B cell (primary cell): Measurements from ENCODE around the gene DROSHA. TPM values are rescaled to one million over a fixed set of nuclear protein-coding genes. Genes with fewer than 3 reads are reported as not detected.

ENCODE experiments used
- ATAC-seq: fragments of 200-7000 bp; cut with Tn5 transposase; one replicate; pipeline ENCODE4 v1.10.0; 2021; ENCODE audit warnings: low read depth, mild to moderate bottlenecking, moderate number of reproducible peaks, moderate library complexity
- CTCF ChIA-PET: fragments of 350-600 bp; sonication (Branson Sonifier 250); formaldehyde crosslinking; loops from one replicate; lab custom pipeline; 2021; ENCODE audit warnings: antibody characterized with exemption, inconsistent platforms; lab: Charles Lee
- POLR2A ChIA-PET: fragments of 350-600 bp; sonication (Branson Sonifier 250); formaldehyde crosslinking; loops from one replicate; lab custom pipeline; 2021; ENCODE audit warnings: antibody characterized with exemption; lab: Charles Lee
- DNase-seq: peaks from one replicate; pipeline ENCODE4 v3.0.0; 2013
- H2AFZ ChIP-seq: 2 replicates; pipeline ENCODE4 v1.6.1; 2012; ENCODE audit warnings: mild to moderate bottlenecking, low read depth, low read length; ENCODE audit not compliant: insufficient read depth, poor library complexity, severe bottlenecking
- H3K27ac ChIP-seq, 2 donors: 1 replicate in 1 of 2; 2 replicates in 1 of 2; pipeline ENCODE4 v1.5.1; 2012 to 2013; ENCODE audit warnings: low read length in 2 of 2, mild to moderate bottlenecking in 2 of 2, moderate library complexity in 1 of 2
- H3K27me3 ChIP-seq, 4 experiments: fragments of 200-600 bp in 1 of 4; sonication (generic) in 1 of 4; replicated peaks in 1 of 4; 1 replicate in 2 of 4; 2 replicates in 2 of 4; pipeline versions ENCODE4 v1.6.1 to v1.7.0; 2013 to 2016; ENCODE audit warnings: low read length in 3 of 4, mild to moderate bottlenecking in 2 of 4, mixed read lengths in 1 of 4, moderate library complexity in 1 of 4; ENCODE audit not compliant: insufficient read depth in 4 of 4, control insufficient read depth in 3 of 4; ENCODE audit errors: control extremely low read depth in 1 of 4
- H3K36me3 ChIP-seq, 2 experiments: replicated peaks in 1 of 2; 1 replicate in 1 of 2; 2 replicates in 1 of 2; pipeline versions ENCODE4 v1.6.1 to v1.7.1; 2013; ENCODE audit warnings: low read length in 1 of 2; ENCODE audit not compliant: insufficient read depth in 2 of 2, control insufficient read depth in 1 of 2; ENCODE audit errors: control extremely low read depth in 1 of 2, extremely low read depth in 1 of 2
- H3K4me1 ChIP-seq, 2 donors: fragments of 200-600 bp in 1 of 2; sonication (generic) in 1 of 2; 1 replicate in 1 of 2; 2 replicates in 1 of 2; pipeline versions ENCODE4 v1.5.1 to v1.6.1; 2013 to 2017; ENCODE audit warnings: low read length in 2 of 2; ENCODE audit not compliant: control insufficient read depth in 2 of 2, insufficient read depth in 2 of 2
- H3K4me2 ChIP-seq: replicated peaks from 2 replicates; pipeline ENCODE3; 2012; ENCODE audit warnings: mild to moderate bottlenecking, low read depth, low read length; ENCODE audit not compliant: poor library complexity, severe bottlenecking
- H3K4me3 ChIP-seq, 5 experiments: fragments of 200-600 bp in 1 of 5; sonication (generic) in 1 of 5; 1 replicate in 3 of 5; 2 replicates in 2 of 5; pipeline versions ENCODE4 v1.5.1 to v1.7.0; 2011 to 2016; ENCODE audit warnings: low read length in 4 of 5, mild to moderate bottlenecking in 4 of 5, low read depth in 2 of 5, control low read depth in 1 of 5, moderate library complexity in 1 of 5; ENCODE audit not compliant: insufficient read depth in 1 of 5; ENCODE audit errors: control extremely low read depth in 1 of 5, extremely low read depth in 1 of 5
- H3K79me2 ChIP-seq: fragments of 200-600 bp; sonication (generic); one replicate; pipeline ENCODE4 v1.6.0; 2016; ENCODE audit warnings: low read length; ENCODE audit not compliant: control insufficient read depth, insufficient read depth
- H3K9ac ChIP-seq: fragments of 200-600 bp; sonication (generic); 2 replicates; pipeline ENCODE4 v1.6.1; 2017; ENCODE audit warnings: mild to moderate bottlenecking, low read length, moderate library complexity
- H3K9me3 ChIP-seq, 3 donors: one replicate each; pipeline versions ENCODE4 v1.6.1 to v1.7.1; 2013; ENCODE audit warnings: low read length in 2 of 3; ENCODE audit not compliant: control insufficient read depth in 2 of 3, insufficient read depth in 1 of 3; ENCODE audit errors: control extremely low read depth in 1 of 3
- H4K20me1 ChIP-seq: 2 replicates; pipeline ENCODE4 v1.6.0; 2012; ENCODE audit warnings: mild to moderate bottlenecking, low read length; ENCODE audit not compliant: insufficient read depth, control insufficient read depth, poor library complexity, severe bottlenecking
- H3K27ac Mint-ChIP-seq: one replicate; pipeline ENCODE4 v1.8.0; 2021; ENCODE audit warnings: mixed read lengths
- H3K27me3 Mint-ChIP-seq: one replicate; pipeline ENCODE4 v1.8.0; 2021; ENCODE audit warnings: mixed read lengths
- H3K4me1 Mint-ChIP-seq: one replicate; pipeline ENCODE4 v1.8.0; 2021; ENCODE audit warnings: mixed read lengths
- H3K4me3 Mint-ChIP-seq: one replicate; pipeline ENCODE4 v1.8.0; 2021; ENCODE audit warnings: mixed read lengths
- H3K9me3 Mint-ChIP-seq: one replicate; pipeline ENCODE4 v1.8.0; 2022; ENCODE audit warnings: mixed read lengths; ENCODE audit not compliant: insufficient read depth
- CTCF ChIP-seq: fragments of 200-600 bp; IDR thresholded peaks from one replicate; pipeline ENCODE4 v1.8.0; 2022; ENCODE audit warnings: antibody characterized with exemption, mild to moderate bottlenecking
- EZH2 ChIP-seq: IDR thresholded peaks from 2 replicates; pipeline ENCODE4 v1.6.1; 2012; ENCODE audit warnings: borderline replicate concordance, low read depth, mild to moderate bottlenecking, moderate library complexity, low read length; ENCODE audit not compliant: insufficient read depth, poor library complexity, severe bottlenecking
- WGBS: methylation state at CpG from one replicate; pipeline ENCODE4 v1.1.5; 2013; ENCODE audit warnings: missing lambda C conversion rate; ENCODE audit not compliant: insufficient coverage; 5-methylcytosine and 5-hydroxymethylcytosine counted together
- intact Hi-C: fragments of 100-400 bp; cut with micrococcal nuclease; formaldehyde crosslinking; loops from one replicate; pipeline ENCODE4 v1.10.0; 2022
- polyA plus RNA-seq: library from polyadenylated mRNA; depleted of rRNA; stranded (reverse); fragments of >200 nt; gene quantifications from 2 replicates; pipeline ENCODE4 v1.2.3, GENCODE V29; 2012
- total RNA-seq, 2 donors: library from RNA; stranded (reverse); fragments of 120-200 nt in 1 of 2; gene quantifications; 1 replicate in 1 of 2; 2 replicates in 1 of 2; pipeline versions ENCODE4 v1.2.3 to v1.2.4, GENCODE V29; 2013 to 2022

Gene DROSHA
- total and polyA plus RNA-seq, 2 donors (not counting 1 experiment from before 2014, with no cell fraction given), result 31.2 to 62.4 TPM

DNA sequence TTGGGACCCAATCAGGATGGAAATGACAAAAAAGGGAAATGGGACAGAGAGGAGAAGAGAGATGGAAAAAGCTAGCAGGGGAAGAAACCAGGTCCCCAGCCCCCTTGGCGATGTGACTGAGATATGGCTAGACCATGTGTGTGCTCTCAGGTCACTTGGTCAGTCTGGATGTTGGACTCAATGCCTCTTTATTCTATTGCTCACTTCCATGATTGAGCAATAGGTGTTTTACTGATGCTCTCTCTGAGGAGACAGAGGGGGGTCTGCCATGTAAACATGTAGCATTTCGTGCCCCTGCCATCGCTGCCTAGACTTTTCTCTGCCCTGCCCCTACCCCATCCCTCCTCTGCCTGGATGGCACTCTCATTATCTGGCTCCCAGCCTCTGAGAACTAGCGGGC, 150.6 kb downstream of the DROSHA start:
- H3K27me3 Mint-ChIP-seq, result peaks cover 14% of the 10 kb centered on the region
- intact Hi-C loops, result no loop called here
- Histone ChIP-seq H3K9ac (no peak overlapping the region), H3K27me3 (peaks cover 0 to 3% (median 1%) of the 10 kb centered on the region in 4 experiments), H4K20me1 (no peaks in the 10 kb centered on the region), H3K36me3 (no peaks in the 10 kb centered on the region), H3K4me3 (no peak overlapping the region), H3K27ac (no peak overlapping the region), H2AFZ (no peak overlapping the region), H3K9me3 (no peaks in the 10 kb centered on the region), H3K4me1 (no peaks in the 10 kb centered on the region), H3K4me2 (no peak overlapping the region), H3K79me2 (no peaks in the 10 kb centered on the region)
- no peaks in the 10 kb centered on the region for H3K9me3 Mint-ChIP-seq
- POLR2A ChIA-PET, result no interaction called here
- CTCF ChIA-PET, result no interaction called here
- 80% methylated on average over 4 of the region's 4 CpGs for WGBS
- DNase-seq (no peak), ATAC-seq (no peak)
- no peak overlapping the region for H3K27ac Mint-ChIP-seq
- TF ChIP-seq EZH2 (no peak), CTCF (no peak)
- no peak overlapping the region for H3K4me3 Mint-ChIP-seq
- H3K4me1 Mint-ChIP-seq, result no peaks in the 10 kb centered on the region

- no peaks in the 10 kb centered on the region for H3K79me2 ChIP-seq
- no peak overlapping the region for H3K4me2 ChIP-seq
- H2AFZ ChIP-seq, result no peak overlapping the region
- H3K27me3 Mint-ChIP-seq, result peaks cover 14% of the 10 kb centered on the region
- intact Hi-C loops, result no loop called here
- no peaks in the 10 kb centered on the region for H3K4me1 Mint-ChIP-seq
- H3K9me3 ChIP-seq, result no peaks in the 10 kb centered on the region
- no peaks in the 10 kb centered on the region for H4K20me1 ChIP-seq
- no peaks in the 10 kb centered on the region for H3K36me3 ChIP-seq
- no peak overlapping the region for H3K27ac ChIP-seq
- peaks cover 0 to 3% (median 1%) of the 10 kb centered on the region in 4 experiments for H3K27me3 ChIP-seq
- DNase-seq (no peak), ATAC-seq (no peak)
- H3K4me3 ChIP-seq, result no peak overlapping the region
- WGBS, result 78% methylated on average over 3 of the region's 4 CpGs
- no peaks in the 10 kb centered on the region for H3K9me3 Mint-ChIP-seq
- H3K9ac ChIP-seq, result no peak overlapping the region
- no peak overlapping the region for H3K4me3 Mint-ChIP-seq
- no peak overlapping the region for H3K27ac Mint-ChIP-seq
- TF ChIP-seq CTCF, result no peak
- no peak for TF ChIP-seq EZH2
- POLR2A ChIA-PET, result no interaction called here
- CTCF ChIA-PET, result no interaction called here
- H3K4me1 ChIP-seq, result no peaks in the 10 kb centered on the region
These were observed 151.8 kb downstream of the DROSHA start for GRCh38 chr5:31380049-31380448.
